ENCODE data around the gene SNPH.

Gene SNPH

DNA sequence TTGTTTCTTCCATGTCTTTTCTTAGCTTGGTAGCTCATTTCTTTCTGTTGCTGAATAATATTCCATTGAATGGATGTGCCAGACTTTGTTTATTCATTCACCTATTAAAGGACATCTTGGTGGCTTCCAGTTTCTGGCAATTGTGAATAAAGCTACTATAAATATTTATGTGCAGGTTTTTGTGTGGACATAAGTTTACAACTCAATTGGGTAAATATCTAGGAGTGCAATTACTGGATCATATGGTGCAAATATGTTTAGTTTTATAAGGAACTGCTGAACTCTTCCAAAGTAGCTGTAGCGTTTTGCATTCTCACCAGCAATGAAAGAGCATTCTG lies 79.6 kb downstream of the SNPH start:
- no peaks in the 10 kb centered on the region for H3K4me1 ChIP-seq (ENCODE audit: control insufficient read depth, low read length)
- TF ChIP-seq, protein P1, sequence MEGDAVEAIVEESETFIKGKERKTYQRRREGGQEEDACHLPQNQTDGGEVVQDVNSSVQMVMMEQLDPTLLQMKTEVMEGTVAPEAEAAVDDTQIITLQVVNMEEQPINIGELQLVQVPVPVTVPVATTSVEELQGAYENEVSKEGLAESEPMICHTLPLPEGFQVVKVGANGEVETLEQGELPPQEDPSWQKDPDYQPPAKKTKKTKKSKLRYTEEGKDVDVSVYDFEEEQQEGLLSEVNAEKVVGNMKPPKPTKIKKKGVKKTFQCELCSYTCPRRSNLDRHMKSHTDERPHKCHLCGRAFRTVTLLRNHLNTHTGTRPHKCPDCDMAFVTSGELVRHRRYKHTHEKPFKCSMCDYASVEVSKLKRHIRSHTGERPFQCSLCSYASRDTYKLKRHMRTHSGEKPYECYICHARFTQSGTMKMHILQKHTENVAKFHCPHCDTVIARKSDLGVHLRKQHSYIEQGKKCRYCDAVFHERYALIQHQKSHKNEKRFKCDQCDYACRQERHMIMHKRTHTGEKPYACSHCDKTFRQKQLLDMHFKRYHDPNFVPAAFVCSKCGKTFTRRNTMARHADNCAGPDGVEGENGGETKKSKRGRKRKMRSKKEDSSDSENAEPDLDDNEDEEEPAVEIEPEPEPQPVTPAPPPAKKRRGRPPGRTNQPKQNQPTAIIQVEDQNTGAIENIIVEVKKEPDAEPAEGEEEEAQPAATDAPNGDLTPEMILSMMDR (IDR thresholded peaks at IDR 0.05; ENCODE audit: low read depth, low read length, poor library complexity, severe bottlenecking), result no peak
- no peak for TF ChIP-seq EZH2phosphoT487 (IDR thresholded peaks at IDR 0.05; ENCODE audit: borderline replicate concordance, low read length)
- H3K79me2 ChIP-seq (ENCODE audit: control insufficient read depth, low read length), result no peaks in the 10 kb centered on the region
- no peak overlapping the region for H3K4me3 ChIP-seq (ENCODE audit: low read length)
- no peaks in the 10 kb centered on the region for H3K9me2 ChIP-seq (replicated peaks; ENCODE audit: control insufficient read depth, low read length)
- no peaks in the 10 kb centered on the region for H3F3A ChIP-seq (ENCODE audit: control insufficient read depth, insufficient read depth)
- no peak overlapping the region for H3K27ac ChIP-seq (ENCODE audit: low read depth, low read length)
- H3K4me2 ChIP-seq (ENCODE audit: low read length), result no peak overlapping the region
- H3K27me3 ChIP-seq (ENCODE audit: control insufficient read depth, low read length), result no peaks in the 10 kb centered on the region
- no peaks in the 10 kb centered on the region for H4K20me1 ChIP-seq (ENCODE audit: control insufficient read depth, insufficient read depth, low read depth, low read length)
- no peaks in the 10 kb centered on the region for H3K9me3 ChIP-seq (ENCODE audit: control insufficient read depth, insufficient read depth, low read length)
- H3K36me3 ChIP-seq (ENCODE audit: control insufficient read depth, low read length), result no peaks in the 10 kb centered on the region

DNA sequence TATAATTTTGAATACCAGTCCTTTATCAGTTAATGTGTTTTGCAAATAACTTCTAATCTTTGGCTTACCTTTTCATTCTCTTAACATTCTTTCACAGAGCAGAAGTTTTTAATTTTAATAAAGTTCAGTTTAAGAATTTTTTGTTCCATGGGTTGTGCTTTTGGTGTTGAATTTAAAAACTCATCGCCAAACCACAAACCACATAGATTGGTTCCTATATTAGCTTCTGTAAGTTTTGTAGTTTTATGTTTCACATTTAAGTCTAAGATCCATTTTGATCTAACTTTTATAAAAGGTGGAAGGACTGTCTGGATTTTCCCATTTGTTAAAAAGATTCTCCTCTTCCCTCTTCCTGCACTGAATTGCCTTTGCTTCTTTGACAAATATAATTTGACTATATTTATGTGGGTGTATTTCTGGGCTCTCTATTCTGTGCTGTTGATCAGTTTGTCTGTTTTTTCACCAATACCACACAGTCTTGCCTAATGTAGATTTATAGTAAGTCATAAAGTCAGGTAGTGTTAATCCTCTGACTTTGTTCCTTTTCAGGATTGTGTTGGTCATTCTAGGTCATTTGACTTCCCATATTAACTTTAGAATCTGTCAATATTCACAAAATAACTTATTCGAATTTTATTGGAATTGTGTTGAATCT lies 80.3 kb downstream of the SNPH start:
- H3K4me3 ChIP-seq (ENCODE audit: low read length), result no peak overlapping the region
- H3F3A ChIP-seq (ENCODE audit: control insufficient read depth, insufficient read depth), result no peaks in the 10 kb centered on the region
- H3K27me3 ChIP-seq (ENCODE audit: control insufficient read depth, low read length), result no peaks in the 10 kb centered on the region
- H4K20me1 ChIP-seq (ENCODE audit: control insufficient read depth, insufficient read depth, low read depth, low read length), result no peaks in the 10 kb centered on the region
- no peaks in the 10 kb centered on the region for H3K9me2 ChIP-seq (replicated peaks; ENCODE audit: control insufficient read depth, low read length)
- H3K36me3 ChIP-seq (ENCODE audit: control insufficient read depth, low read length), result no peaks in the 10 kb centered on the region
- no peaks in the 10 kb centered on the region for H3K79me2 ChIP-seq (ENCODE audit: control insufficient read depth, low read length)
- no peak for TF ChIP-seq EZH2phosphoT487 (IDR thresholded peaks at IDR 0.05; ENCODE audit: borderline replicate concordance, low read length)
- TF ChIP-seq, protein P1 (IDR thresholded peaks at IDR 0.05; ENCODE audit: low read depth, low read length, poor library complexity, severe bottlenecking), result no peak
- no peaks in the 10 kb centered on the region for H3K4me1 ChIP-seq (ENCODE audit: control insufficient read depth, low read length)
- H3K27ac ChIP-seq (ENCODE audit: low read depth, low read length), result no peak overlapping the region
- H3K4me2 ChIP-seq (ENCODE audit: low read length), result no peak overlapping the region
- no peaks in the 10 kb centered on the region for H3K9me3 ChIP-seq (ENCODE audit: control insufficient read depth, insufficient read depth, low read length)

DNA sequence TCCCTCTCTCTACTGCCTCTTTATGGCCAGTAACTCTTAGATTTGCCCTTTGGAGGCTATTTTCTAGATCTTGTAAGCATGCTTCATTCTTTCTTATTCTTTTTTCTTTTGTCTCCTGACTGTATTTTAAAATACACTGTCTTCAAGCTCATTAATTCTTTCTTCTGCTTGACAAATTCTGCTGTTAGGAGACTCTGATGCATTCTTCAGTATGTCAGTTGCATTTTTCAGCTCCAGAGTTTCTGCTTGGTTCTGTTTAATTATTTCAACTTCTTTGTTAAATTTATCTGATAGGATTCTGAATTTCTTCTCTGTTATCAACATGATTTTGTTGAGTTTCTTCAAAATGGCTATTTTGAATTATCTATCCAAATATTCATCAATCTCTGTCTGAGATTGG lies 87.9 kb downstream of the SNPH start:
- H3K9me3 ChIP-seq (ENCODE audit: control insufficient read depth, insufficient read depth, low read length), result no peaks in the 10 kb centered on the region
- no peaks in the 10 kb centered on the region for H3K4me1 ChIP-seq (ENCODE audit: control insufficient read depth, low read length)
- H3K4me3 ChIP-seq (ENCODE audit: low read length), result no peak overlapping the region
- H3K9me2 ChIP-seq (replicated peaks; ENCODE audit: control insufficient read depth, low read length), result no peaks in the 10 kb centered on the region
- no peaks in the 10 kb centered on the region for H3F3A ChIP-seq (ENCODE audit: control insufficient read depth, insufficient read depth)
- H3K79me2 ChIP-seq (ENCODE audit: control insufficient read depth, low read length), result peaks cover 4% of the 10 kb centered on the region; the same call in 1 of the 2 replicates
- H3K27me3 ChIP-seq (ENCODE audit: control insufficient read depth, low read length), result no peaks in the 10 kb centered on the region
- H3K4me2 ChIP-seq (ENCODE audit: low read length), result no peak overlapping the region
- no peak for TF ChIP-seq EZH2phosphoT487 (IDR thresholded peaks at IDR 0.05; ENCODE audit: borderline replicate concordance, low read length)
- TF ChIP-seq, protein P1 (IDR thresholded peaks at IDR 0.05; ENCODE audit: low read depth, low read length, poor library complexity, severe bottlenecking), result no peak
- H3K36me3 ChIP-seq (ENCODE audit: control insufficient read depth, low read length), result peaks cover 16% of the 10 kb centered on the region
- no peak overlapping the region for H3K27ac ChIP-seq (ENCODE audit: low read depth, low read length)
- H4K20me1 ChIP-seq (ENCODE audit: control insufficient read depth, insufficient read depth, low read depth, low read length), result no peaks in the 10 kb centered on the region
